K562 (cell line): ENCODE results near the gene STPG2. TPM values are rescaled to one million over a fixed set of nuclear protein-coding genes. Genes with fewer than 3 reads are reported as not detected.

ENCODE experiments used
- BACH1 ChIP-seq: fragments of 200-800 bp; sonication (Bioruptor generic); IDR thresholded peaks from 2 replicates; pipeline ENCODE4 v1.6.1; 2016; ENCODE audit warnings: missing genetic modification characterization, missing compliant biosample characterization
- GTF2A2 ChIP-seq: IDR thresholded peaks from 2 replicates; pipeline ENCODE4 v1.6.1; 2016; ENCODE audit warnings: mild to moderate bottlenecking, missing genetic modification characterization, missing compliant biosample characterization
- KLF1 ChIP-seq: fragments of 450-650 bp; IDR thresholded peaks from 2 replicates; pipeline ENCODE4 v1.6.1; 2016; ENCODE audit warnings: missing genetic modification characterization, missing compliant biosample characterization
- YBX1 ChIP-seq: fragments of 450-650 bp; IDR thresholded peaks from 2 replicates; pipeline ENCODE4 v1.7.1; 2016; ENCODE audit warnings: mild to moderate bottlenecking
- ZNF444 ChIP-seq: fragments of 250-450 bp; sonication (Bioruptor Pico); IDR thresholded peaks from 2 replicates; pipeline ENCODE4 v1.4.0; 2020; ENCODE audit warnings: mild to moderate bottlenecking, moderate library complexity
- polyA plus RNA-seq, 8 experiments: library from polyadenylated mRNA; depleted of rRNA in 4 of 8; stranded (reverse) in 5 of 8; unstranded in 3 of 8; fragments of >200 nt; fragmentation: Nextera tagmentation in 2 of 8; fragmentation: Illumina TruSeq in 1 of 8; extraction: Ambion mirVana in 2 of 8; extraction: Trizol in 1 of 8; gene quantifications; 2 replicates each; pipeline versions ENCODE4 v1.2.1 to v1.2.3, GENCODE V29; 2011 to 2014; ENCODE audit warnings: inconsistent platforms in 1 of 8, missing spikeins in 1 of 8
- total RNA-seq, 7 experiments: library from RNA; depleted of rRNA in 6 of 7; stranded (reverse); fragments of >200 nt in 6 of 7; fragmentation: Illumina TruSeq in 2 of 7; extraction: Trizol in 2 of 7; gene quantifications; 2 replicates each; pipeline versions ENCODE4 v1.2.1 to v1.2.3, GENCODE V29; 2011 to 2021; ENCODE audit warnings: low replicate concordance in 1 of 7
- TF ChIP-seq, protein P1 (sequence below): fragments of 450-650 bp; IDR thresholded peaks from 2 replicates; pipeline ENCODE4 v1.6.1; 2016; ENCODE audit warnings: mild to moderate bottlenecking, moderate library complexity
- TF ChIP-seq, protein P2 (sequence below): fragments of 250-450 bp; sonication (Bioruptor Pico); IDR thresholded peaks from 2 replicates; pipeline ENCODE4 v1.4.0; 2020; ENCODE audit warnings: mild to moderate bottlenecking, moderate library complexity
- TF ChIP-seq, protein P3 (sequence below): fragments of 450-650 bp; IDR thresholded peaks from 2 replicates; pipeline ENCODE4 v1.7.1; 2018; ENCODE audit warnings: mild to moderate bottlenecking, low read depth; ENCODE audit not compliant: partially characterized antibody
- TF ChIP-seq, protein P4 (sequence below): fragments of 150-350 bp; IDR thresholded peaks from 2 replicates; pipeline ENCODE4 v1.6.1; 2014; ENCODE audit warnings: low read depth, mild to moderate bottlenecking, low read length, borderline replicate concordance

STPG2 gene
- total and polyA plus RNA-seq, 9 of the 15 experiments (the other 6 are each of a cell fraction or from before 2014, with no cell fraction given), result not detected

DNA sequence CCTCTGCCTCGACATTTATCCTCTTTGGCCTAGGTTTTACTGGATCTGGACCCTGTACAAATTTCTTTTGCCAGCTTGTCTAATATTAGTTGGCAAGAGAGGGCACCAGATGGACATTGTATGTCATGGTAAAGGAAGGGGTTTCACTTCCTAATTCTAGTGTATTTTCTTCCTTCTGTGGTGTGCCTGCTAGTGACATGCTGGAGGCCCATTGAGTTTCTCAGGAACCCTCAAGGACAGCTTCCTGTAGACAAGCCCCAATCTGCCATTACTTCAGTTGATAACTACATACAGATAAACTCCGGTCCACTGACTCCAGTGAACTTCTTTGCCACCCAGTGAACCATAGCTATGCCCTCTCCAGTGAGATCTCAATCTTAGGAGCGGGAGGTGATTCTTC, 116.9 kb downstream of the STPG2 start (continued):
- TF ChIP-seq, protein P1, sequence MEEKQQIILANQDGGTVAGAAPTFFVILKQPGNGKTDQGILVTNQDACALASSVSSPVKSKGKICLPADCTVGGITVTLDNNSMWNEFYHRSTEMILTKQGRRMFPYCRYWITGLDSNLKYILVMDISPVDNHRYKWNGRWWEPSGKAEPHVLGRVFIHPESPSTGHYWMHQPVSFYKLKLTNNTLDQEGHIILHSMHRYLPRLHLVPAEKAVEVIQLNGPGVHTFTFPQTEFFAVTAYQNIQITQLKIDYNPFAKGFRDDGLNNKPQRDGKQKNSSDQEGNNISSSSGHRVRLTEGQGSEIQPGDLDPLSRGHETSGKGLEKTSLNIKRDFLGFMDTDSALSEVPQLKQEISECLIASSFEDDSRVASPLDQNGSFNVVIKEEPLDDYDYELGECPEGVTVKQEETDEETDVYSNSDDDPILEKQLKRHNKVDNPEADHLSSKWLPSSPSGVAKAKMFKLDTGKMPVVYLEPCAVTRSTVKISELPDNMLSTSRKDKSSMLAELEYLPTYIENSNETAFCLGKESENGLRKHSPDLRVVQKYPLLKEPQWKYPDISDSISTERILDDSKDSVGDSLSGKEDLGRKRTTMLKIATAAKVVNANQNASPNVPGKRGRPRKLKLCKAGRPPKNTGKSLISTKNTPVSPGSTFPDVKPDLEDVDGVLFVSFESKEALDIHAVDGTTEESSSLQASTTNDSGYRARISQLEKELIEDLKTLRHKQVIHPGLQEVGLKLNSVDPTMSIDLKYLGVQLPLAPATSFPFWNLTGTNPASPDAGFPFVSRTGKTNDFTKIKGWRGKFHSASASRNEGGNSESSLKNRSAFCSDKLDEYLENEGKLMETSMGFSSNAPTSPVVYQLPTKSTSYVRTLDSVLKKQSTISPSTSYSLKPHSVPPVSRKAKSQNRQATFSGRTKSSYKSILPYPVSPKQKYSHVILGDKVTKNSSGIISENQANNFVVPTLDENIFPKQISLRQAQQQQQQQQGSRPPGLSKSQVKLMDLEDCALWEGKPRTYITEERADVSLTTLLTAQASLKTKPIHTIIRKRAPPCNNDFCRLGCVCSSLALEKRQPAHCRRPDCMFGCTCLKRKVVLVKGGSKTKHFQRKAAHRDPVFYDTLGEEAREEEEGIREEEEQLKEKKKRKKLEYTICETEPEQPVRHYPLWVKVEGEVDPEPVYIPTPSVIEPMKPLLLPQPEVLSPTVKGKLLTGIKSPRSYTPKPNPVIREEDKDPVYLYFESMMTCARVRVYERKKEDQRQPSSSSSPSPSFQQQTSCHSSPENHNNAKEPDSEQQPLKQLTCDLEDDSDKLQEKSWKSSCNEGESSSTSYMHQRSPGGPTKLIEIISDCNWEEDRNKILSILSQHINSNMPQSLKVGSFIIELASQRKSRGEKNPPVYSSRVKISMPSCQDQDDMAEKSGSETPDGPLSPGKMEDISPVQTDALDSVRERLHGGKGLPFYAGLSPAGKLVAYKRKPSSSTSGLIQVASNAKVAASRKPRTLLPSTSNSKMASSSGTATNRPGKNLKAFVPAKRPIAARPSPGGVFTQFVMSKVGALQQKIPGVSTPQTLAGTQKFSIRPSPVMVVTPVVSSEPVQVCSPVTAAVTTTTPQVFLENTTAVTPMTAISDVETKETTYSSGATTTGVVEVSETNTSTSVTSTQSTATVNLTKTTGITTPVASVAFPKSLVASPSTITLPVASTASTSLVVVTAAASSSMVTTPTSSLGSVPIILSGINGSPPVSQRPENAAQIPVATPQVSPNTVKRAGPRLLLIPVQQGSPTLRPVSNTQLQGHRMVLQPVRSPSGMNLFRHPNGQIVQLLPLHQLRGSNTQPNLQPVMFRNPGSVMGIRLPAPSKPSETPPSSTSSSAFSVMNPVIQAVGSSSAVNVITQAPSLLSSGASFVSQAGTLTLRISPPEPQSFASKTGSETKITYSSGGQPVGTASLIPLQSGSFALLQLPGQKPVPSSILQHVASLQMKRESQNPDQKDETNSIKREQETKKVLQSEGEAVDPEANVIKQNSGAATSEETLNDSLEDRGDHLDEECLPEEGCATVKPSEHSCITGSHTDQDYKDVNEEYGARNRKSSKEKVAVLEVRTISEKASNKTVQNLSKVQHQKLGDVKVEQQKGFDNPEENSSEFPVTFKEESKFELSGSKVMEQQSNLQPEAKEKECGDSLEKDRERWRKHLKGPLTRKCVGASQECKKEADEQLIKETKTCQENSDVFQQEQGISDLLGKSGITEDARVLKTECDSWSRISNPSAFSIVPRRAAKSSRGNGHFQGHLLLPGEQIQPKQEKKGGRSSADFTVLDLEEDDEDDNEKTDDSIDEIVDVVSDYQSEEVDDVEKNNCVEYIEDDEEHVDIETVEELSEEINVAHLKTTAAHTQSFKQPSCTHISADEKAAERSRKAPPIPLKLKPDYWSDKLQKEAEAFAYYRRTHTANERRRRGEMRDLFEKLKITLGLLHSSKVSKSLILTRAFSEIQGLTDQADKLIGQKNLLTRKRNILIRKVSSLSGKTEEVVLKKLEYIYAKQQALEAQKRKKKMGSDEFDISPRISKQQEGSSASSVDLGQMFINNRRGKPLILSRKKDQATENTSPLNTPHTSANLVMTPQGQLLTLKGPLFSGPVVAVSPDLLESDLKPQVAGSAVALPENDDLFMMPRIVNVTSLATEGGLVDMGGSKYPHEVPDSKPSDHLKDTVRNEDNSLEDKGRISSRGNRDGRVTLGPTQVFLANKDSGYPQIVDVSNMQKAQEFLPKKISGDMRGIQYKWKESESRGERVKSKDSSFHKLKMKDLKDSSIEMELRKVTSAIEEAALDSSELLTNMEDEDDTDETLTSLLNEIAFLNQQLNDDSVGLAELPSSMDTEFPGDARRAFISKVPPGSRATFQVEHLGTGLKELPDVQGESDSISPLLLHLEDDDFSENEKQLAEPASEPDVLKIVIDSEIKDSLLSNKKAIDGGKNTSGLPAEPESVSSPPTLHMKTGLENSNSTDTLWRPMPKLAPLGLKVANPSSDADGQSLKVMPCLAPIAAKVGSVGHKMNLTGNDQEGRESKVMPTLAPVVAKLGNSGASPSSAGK, result no peak
- TF ChIP-seq BACH1 (tag) (no peak), KLF1 (no peak), ZNF444 (CRISPR knock-in tag) (no peak), GTF2A2 (tag) (no peak), YBX1 (no peak)
- TF ChIP-seq, protein P2, sequence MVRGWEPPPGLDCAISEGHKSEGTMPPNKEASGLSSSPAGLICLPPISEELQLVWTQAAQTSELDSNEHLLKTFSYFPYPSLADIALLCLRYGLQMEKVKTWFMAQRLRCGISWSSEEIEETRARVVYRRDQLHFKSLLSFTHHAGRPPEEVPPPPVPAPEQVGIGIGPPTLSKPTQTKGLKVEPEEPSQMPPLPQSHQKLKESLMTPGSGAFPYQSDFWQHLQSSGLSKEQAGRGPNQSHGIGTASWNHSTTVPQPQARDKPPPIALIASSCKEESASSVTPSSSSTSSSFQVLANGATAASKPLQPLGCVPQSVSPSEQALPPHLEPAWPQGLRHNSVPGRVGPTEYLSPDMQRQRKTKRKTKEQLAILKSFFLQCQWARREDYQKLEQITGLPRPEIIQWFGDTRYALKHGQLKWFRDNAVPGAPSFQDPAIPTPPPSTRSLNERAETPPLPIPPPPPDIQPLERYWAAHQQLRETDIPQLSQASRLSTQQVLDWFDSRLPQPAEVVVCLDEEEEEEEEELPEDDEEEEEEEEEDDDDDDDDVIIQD (CRISPR knock-in tag), result no peak
- TF ChIP-seq, protein P3, sequence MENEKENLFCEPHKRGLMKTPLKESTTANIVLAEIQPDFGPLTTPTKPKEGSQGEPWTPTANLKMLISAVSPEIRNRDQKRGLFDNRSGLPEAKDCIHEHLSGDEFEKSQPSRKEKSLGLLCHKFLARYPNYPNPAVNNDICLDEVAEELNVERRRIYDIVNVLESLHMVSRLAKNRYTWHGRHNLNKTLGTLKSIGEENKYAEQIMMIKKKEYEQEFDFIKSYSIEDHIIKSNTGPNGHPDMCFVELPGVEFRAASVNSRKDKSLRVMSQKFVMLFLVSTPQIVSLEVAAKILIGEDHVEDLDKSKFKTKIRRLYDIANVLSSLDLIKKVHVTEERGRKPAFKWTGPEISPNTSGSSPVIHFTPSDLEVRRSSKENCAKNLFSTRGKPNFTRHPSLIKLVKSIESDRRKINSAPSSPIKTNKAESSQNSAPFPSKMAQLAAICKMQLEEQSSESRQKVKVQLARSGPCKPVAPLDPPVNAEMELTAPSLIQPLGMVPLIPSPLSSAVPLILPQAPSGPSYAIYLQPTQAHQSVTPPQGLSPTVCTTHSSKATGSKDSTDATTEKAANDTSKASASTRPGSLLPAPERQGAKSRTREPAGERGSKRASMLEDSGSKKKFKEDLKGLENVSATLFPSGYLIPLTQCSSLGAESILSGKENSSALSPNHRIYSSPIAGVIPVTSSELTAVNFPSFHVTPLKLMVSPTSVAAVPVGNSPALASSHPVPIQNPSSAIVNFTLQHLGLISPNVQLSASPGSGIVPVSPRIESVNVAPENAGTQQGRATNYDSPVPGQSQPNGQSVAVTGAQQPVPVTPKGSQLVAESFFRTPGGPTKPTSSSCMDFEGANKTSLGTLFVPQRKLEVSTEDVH, result no peak
- TF ChIP-seq, protein P4, sequence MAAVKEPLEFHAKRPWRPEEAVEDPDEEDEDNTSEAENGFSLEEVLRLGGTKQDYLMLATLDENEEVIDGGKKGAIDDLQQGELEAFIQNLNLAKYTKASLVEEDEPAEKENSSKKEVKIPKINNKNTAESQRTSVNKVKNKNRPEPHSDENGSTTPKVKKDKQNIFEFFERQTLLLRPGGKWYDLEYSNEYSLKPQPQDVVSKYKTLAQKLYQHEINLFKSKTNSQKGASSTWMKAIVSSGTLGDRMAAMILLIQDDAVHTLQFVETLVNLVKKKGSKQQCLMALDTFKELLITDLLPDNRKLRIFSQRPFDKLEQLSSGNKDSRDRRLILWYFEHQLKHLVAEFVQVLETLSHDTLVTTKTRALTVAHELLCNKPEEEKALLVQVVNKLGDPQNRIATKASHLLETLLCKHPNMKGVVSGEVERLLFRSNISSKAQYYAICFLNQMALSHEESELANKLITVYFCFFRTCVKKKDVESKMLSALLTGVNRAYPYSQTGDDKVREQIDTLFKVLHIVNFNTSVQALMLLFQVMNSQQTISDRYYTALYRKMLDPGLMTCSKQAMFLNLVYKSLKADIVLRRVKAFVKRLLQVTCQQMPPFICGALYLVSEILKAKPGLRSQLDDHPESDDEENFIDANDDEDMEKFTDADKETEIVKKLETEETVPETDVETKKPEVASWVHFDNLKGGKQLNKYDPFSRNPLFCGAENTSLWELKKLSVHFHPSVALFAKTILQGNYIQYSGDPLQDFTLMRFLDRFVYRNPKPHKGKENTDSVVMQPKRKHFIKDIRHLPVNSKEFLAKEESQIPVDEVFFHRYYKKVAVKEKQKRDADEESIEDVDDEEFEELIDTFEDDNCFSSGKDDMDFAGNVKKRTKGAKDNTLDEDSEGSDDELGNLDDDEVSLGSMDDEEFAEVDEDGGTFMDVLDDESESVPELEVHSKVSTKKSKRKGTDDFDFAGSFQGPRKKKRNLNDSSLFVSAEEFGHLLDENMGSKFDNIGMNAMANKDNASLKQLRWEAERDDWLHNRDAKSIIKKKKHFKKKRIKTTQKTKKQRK, result no peak
